ENCODE results near the gene TUBA1C.

The TUBA1C gene

GRCh38 chr12:49283541-49284429, 18.9 kb downstream of the TUBA1C start:
- peak; percentile 44 for DNase-seq (ENCODE audit: low spot score)

- no peak for DNase-seq (ENCODE audit: low spot score)
Observed at GRCh38 chr12:49284672-49285071, 19.8 kb downstream of the TUBA1C start.

GRCh38 chr12:49287876-49288275, 23.0 kb downstream of the TUBA1C start:
- no peak for DNase-seq (ENCODE audit: low spot score)

GRCh38 chr12:49288412-49288853, 23.6 kb downstream of the TUBA1C start:
- peak; percentile 82 for DNase-seq (ENCODE audit: low spot score)

GRCh38 chr12:49288922-49289555, 24.2 kb downstream of the TUBA1C start:
- no peak for DNase-seq (ENCODE audit: low spot score)

GRCh38 chr12:49292729-49293055, 27.8 kb downstream of the TUBA1C start:
- no peak for DNase-seq (ENCODE audit: low spot score)

GRCh38 chr12:49293056-49293956, 28.4 kb downstream of the TUBA1C start:
- DNase-seq (ENCODE audit: low spot score) = peak; percentile 53

- DNase-seq (ENCODE audit: low spot score) = no peak
Observed at GRCh38 chr12:49294086-49294803, 29.4 kb downstream of the TUBA1C start.

GRCh38 chr12:49294804-49295081, 29.9 kb downstream of the TUBA1C start:
- DNase-seq (ENCODE audit: low spot score) = no peak

GRCh38 chr12:49295082-49295936, 30.4 kb downstream of the TUBA1C start, which contains the start of gene PRPH:
TSS of gene PRPH (plus strand) at chr12:49295147. CDS start at chr12:49295201, 54 bp downstream.
- DNase-seq (ENCODE audit: low spot score) = no peak

GRCh38 chr12:49296034-49296835, 31.4 kb downstream of the TUBA1C start:
- peak; percentile 64 for DNase-seq (ENCODE audit: low spot score)

- DNase-seq (ENCODE audit: low spot score) = peak; percentile 37
Observed at GRCh38 chr12:49296836-49297694, 32.2 kb downstream of the TUBA1C start.

GRCh38 chr12:49297695-49298060, 32.8 kb downstream of the TUBA1C start:
- no peak for DNase-seq (ENCODE audit: low spot score)

- no peak for DNase-seq (ENCODE audit: low spot score)
Observed at GRCh38 chr12:49298160-49298559, 33.3 kb downstream of the TUBA1C start.

GRCh38 chr12:49301760-49302159, 36.9 kb downstream of the TUBA1C start:
- no peak for DNase-seq (ENCODE audit: low spot score)

GRCh38 chr12:49304161-49304560, 39.3 kb downstream of the TUBA1C start:
- peak; percentile 67 for DNase-seq (ENCODE audit: low spot score)

GRCh38 chr12:49305762-49306510, 41.1 kb downstream of the TUBA1C start:
- no peak for DNase-seq (ENCODE audit: low spot score)

GRCh38 chr12:49309386-49309785, 44.5 kb downstream of the TUBA1C start:
- no peak for DNase-seq (ENCODE audit: low spot score)

Data from GM03348 (cell line).